ENCODE data around the gene TSBP1.
"Not testable (repeated sequence)": the region's sequence is repeated elsewhere in the genome, so short reads cannot be mapped to it uniquely, and the experiment has no call there.

Gene TSBP1

DNA sequence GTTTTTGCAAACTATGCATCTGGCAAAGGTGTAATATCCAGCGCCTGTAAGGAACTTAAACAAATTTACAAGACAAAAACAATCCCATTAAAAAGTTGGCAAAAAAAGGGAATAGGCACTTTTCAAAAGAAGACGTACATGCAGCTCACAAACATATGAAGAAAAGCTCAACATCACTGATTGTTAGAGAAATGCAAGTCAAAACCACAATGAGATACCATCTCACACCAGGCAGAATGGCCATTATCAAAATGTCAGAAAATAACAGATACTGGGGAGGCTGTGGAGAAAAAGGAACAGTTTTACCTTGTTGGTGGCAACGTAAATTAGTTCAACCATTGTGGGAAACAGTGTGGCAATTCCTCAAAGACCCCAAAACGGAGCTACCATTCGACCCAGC is 54.2 kb downstream of the TSBP1 start:
- no peak overlapping the region for H3K4me3 ChIP-seq (ENCODE audit: low read depth, low read length)
- TF ChIP-seq, protein P1, sequence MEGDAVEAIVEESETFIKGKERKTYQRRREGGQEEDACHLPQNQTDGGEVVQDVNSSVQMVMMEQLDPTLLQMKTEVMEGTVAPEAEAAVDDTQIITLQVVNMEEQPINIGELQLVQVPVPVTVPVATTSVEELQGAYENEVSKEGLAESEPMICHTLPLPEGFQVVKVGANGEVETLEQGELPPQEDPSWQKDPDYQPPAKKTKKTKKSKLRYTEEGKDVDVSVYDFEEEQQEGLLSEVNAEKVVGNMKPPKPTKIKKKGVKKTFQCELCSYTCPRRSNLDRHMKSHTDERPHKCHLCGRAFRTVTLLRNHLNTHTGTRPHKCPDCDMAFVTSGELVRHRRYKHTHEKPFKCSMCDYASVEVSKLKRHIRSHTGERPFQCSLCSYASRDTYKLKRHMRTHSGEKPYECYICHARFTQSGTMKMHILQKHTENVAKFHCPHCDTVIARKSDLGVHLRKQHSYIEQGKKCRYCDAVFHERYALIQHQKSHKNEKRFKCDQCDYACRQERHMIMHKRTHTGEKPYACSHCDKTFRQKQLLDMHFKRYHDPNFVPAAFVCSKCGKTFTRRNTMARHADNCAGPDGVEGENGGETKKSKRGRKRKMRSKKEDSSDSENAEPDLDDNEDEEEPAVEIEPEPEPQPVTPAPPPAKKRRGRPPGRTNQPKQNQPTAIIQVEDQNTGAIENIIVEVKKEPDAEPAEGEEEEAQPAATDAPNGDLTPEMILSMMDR (IDR thresholded peaks at IDR 0.05; ENCODE audit: borderline replicate concordance, insufficient read depth, low read depth, low read length): no peak

DNA sequence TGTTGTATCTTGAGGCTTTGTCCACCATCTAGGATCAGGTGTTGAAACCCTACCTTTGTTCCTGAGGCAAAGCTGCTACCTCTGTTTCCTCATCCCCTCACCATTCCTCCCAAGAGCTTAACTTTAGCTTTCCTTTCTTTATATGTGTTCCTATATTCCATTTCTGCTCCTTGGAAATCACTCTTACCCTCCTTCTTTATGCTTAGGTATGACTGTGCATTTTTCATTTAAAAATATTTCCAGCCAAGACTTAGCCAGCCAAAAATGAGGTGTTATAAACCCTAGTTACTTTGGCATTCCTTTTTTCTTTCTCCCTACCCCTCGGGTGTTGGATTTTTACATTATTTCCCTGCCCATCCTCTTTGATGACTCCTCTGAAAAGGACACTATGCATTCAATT is 57.7 kb downstream of the TSBP1 start:
- TF ChIP-seq, protein P1 (IDR thresholded peaks at IDR 0.05; ENCODE audit: borderline replicate concordance, insufficient read depth, low read depth, low read length): no peak
- H3K4me3 ChIP-seq (ENCODE audit: low read depth, low read length): no peak overlapping the region

DNA sequence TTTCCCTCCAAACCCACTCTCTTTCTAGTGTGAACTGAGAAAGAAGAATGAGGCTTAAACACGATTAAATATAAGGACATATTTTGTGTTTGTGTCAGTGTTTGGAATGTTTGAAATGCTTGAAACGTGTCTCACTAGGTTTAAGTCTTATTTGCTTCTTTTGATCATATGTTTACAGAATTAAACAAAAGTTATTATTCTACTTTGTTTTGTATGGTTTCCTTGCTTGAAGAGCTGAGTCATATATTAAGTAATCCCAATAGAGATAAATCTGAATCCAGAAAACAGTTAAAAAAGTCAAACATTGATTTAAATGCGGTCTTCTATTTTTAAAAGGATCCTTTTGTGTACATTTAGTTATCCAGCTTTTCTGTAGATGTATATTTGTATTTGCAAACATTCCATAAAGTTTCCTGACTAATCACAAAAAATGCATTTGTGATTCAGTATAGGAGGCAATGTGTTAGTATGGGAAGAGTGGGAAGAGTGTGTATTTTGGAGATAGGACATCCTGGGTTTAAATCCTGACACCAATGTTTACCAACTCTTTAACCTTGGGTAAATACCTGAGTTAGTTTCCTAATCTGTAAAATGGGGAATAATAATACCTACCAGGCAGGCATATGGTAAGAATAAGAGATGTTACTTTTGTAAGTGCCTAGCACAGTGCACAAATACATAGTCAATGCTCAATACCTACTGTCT is 72.9 kb downstream of the TSBP1 start:
- TF ChIP-seq, protein P1 (IDR thresholded peaks at IDR 0.05; ENCODE audit: borderline replicate concordance, insufficient read depth, low read depth, low read length): no peak
- no peak overlapping the region for H3K4me3 ChIP-seq (ENCODE audit: low read depth, low read length)

GRCh38 chr6:32294980-32295379 is 76.7 kb downstream of the TSBP1 start:
- not testable (repeated sequence) for H3K4me3 ChIP-seq (ENCODE audit: low read depth, low read length)

- no peak overlapping the region for H3K4me3 ChIP-seq (ENCODE audit: low read depth, low read length)
- TF ChIP-seq, protein P1 (IDR thresholded peaks at IDR 0.05; ENCODE audit: borderline replicate concordance, insufficient read depth, low read depth, low read length): no peak
Measured at GRCh38 chr6:32294566-32294965, 77.1 kb downstream of the TSBP1 start.

DNA sequence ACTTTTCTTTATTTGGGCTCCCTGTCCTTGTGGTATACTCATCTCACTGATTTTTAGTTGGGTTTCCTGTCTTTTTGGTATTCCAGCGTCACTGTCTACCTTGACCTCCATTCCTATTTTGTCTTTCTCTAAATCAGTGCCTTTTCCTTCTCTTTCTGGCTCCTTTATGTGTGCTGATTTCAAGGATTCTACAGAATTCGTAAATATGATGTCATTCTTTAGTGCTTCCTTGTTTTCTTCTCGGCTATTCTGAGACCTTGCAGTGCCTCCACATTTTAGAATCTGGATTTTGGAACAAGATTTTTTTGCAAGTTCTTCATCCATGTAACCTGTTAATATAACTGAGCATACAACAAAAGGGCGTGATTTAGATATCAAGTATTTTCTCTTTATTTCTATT is 78.0 kb downstream of the TSBP1 start:
- TF ChIP-seq, protein P1 (IDR thresholded peaks at IDR 0.05; ENCODE audit: borderline replicate concordance, insufficient read depth, low read depth, low read length): no peak

DNA sequence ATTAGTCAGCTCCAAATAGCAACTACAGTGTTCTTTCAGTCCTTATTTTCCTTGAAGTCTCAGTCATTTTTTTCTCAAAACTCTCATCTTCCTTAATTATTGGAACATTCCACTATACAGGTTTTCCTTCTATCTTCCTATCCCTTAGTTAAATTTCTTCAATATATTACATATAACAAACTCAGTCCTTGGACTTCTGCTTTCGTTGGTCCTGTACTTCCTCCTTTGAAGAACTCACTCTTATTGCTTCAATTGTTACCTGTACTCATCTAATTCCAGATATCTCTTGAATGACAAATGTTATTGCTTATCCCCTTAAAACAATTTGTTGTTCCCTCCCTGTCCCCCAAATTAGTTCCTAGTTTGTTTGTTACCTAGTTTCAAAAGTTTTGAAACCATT is 80.2 kb downstream of the TSBP1 start:
- no peak overlapping the region for H3K4me3 ChIP-seq (ENCODE audit: low read depth, low read length)
- TF ChIP-seq, protein P1 (IDR thresholded peaks at IDR 0.05; ENCODE audit: borderline replicate concordance, insufficient read depth, low read depth, low read length): no peak

More for the DNA sequence above, 78.0 kb downstream of the TSBP1 start:
- H3K4me3 ChIP-seq (ENCODE audit: low read depth, low read length): no peak overlapping the region
